Suprapubic skin (tissue), 4 donors: ENCODE data around the gene UAP1. TPM values are rescaled to one million over a fixed set of nuclear protein-coding genes. Genes with fewer than 3 reads are reported as not detected.
"Not testable (repeated sequence)": the region's sequence is repeated elsewhere in the genome, so short reads cannot be mapped to it uniquely, and the experiment has no call there.

Source experiments
- DNase-seq, 2 donors: peaks; one replicate each; pipeline ENCODE4 v3.0.0-alpha.2; 2019; ENCODE audit warnings: low spot score in 2 of 2
- H3K27ac ChIP-seq: fragments of 200-600 bp; sonication (generic); one replicate; pipeline ENCODE4 v1.5.1; 2019
- H3K27me3 ChIP-seq: fragments of 200-600 bp; sonication (generic); one replicate; pipeline ENCODE4 v1.5.1; 2019
- H3K36me3 ChIP-seq: fragments of 200-600 bp; sonication (generic); one replicate; pipeline ENCODE4 v1.5.1; 2019
- H3K4me1 ChIP-seq: fragments of 200-600 bp; sonication (generic); one replicate; pipeline ENCODE4 v1.5.1; 2019
- H3K4me3 ChIP-seq: fragments of 200-600 bp; sonication (generic); one replicate; pipeline ENCODE4 v1.5.1; 2019; ENCODE audit warnings: mild to moderate bottlenecking
- H3K9me3 ChIP-seq: fragments of 200-600 bp; sonication (generic); one replicate; pipeline ENCODE4 v1.5.1; 2019
- EP300 ChIP-seq: sonication (generic); formaldehyde crosslinking; IDR thresholded peaks from one replicate; pipeline ENCODE4 v1.6.1; 2017; ENCODE audit warnings: antibody characterized with exemption
- POLR2A ChIP-seq, 2 donors: fragments of 450-650 bp; IDR thresholded peaks; one replicate each; pipeline ENCODE4 v1.6.1; 2017; ENCODE audit warnings: antibody characterized with exemption in 2 of 2, mild to moderate bottlenecking in 2 of 2, moderate library complexity in 2 of 2
- POLR2AphosphoS5 ChIP-seq, 3 donors: sonication (generic); formaldehyde crosslinking; IDR thresholded peaks; one replicate each; pipeline ENCODE4 v1.6.1; 2017; ENCODE audit warnings: antibody characterized with exemption in 3 of 3
- WGBS: methylation state at CpG from one replicate; pipeline ENCODE4 v1.1.5; 2018; 5-methylcytosine and 5-hydroxymethylcytosine counted together
- total RNA-seq, 4 donors: library from RNA; depleted of rRNA; stranded (reverse); fragments of >200 nt; gene quantifications; one replicate each; pipeline ENCODE4 v1.1.0, GENCODE V29; 2016
- TF ChIP-seq, protein P1 (sequence below), 2 donors: fragments of 200-600 bp in 1 of 2; fragments of 450-650 bp in 1 of 2; sonication (generic) in 1 of 2; IDR thresholded peaks; one replicate each; pipeline ENCODE4 v1.5.1; 2016 to 2019; ENCODE audit warnings: antibody characterized with exemption in 2 of 2, mild to moderate bottlenecking in 1 of 2, moderate library complexity in 1 of 2

UAP1 gene
- total RNA-seq, 4 donors from 2014 or later: 27.0 to 65.7 (median 47.9) TPM

- no peak overlapping the region for H3K4me3 ChIP-seq
- no peak for DNase-seq
- no peaks in the 10 kb centered on the region for H3K27me3 ChIP-seq
- no peaks in the 10 kb centered on the region for H3K9me3 ChIP-seq
- H3K36me3 ChIP-seq: peaks cover 10% of the 10 kb centered on the region
- H3K4me1 ChIP-seq: peaks cover 14% of the 10 kb centered on the region
- no peak overlapping the region for H3K27ac ChIP-seq
- TF ChIP-seq POLR2A (IDR thresholded peaks at IDR 0.05) (no peak), EP300 (no peak), POLR2AphosphoS5 (IDR thresholded peaks at IDR 0.05) (no peak)
- TF ChIP-seq, protein P1, sequence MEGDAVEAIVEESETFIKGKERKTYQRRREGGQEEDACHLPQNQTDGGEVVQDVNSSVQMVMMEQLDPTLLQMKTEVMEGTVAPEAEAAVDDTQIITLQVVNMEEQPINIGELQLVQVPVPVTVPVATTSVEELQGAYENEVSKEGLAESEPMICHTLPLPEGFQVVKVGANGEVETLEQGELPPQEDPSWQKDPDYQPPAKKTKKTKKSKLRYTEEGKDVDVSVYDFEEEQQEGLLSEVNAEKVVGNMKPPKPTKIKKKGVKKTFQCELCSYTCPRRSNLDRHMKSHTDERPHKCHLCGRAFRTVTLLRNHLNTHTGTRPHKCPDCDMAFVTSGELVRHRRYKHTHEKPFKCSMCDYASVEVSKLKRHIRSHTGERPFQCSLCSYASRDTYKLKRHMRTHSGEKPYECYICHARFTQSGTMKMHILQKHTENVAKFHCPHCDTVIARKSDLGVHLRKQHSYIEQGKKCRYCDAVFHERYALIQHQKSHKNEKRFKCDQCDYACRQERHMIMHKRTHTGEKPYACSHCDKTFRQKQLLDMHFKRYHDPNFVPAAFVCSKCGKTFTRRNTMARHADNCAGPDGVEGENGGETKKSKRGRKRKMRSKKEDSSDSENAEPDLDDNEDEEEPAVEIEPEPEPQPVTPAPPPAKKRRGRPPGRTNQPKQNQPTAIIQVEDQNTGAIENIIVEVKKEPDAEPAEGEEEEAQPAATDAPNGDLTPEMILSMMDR (IDR thresholded peaks at IDR 0.05): no peak
- WGBS: 64% methylated on average over 1 of the region's 1 CpG
Observed at GRCh38 chr1:162571696-162572095, 10.2 kb downstream of the UAP1 start.

GRCh38 chr1:162573136-162573535 lies 11.6 kb downstream of the UAP1 start:
- peaks cover 17% of the 10 kb centered on the region for H3K4me1 ChIP-seq
- WGBS: 97% methylated on average over 1 of the region's 1 CpG

DNA sequence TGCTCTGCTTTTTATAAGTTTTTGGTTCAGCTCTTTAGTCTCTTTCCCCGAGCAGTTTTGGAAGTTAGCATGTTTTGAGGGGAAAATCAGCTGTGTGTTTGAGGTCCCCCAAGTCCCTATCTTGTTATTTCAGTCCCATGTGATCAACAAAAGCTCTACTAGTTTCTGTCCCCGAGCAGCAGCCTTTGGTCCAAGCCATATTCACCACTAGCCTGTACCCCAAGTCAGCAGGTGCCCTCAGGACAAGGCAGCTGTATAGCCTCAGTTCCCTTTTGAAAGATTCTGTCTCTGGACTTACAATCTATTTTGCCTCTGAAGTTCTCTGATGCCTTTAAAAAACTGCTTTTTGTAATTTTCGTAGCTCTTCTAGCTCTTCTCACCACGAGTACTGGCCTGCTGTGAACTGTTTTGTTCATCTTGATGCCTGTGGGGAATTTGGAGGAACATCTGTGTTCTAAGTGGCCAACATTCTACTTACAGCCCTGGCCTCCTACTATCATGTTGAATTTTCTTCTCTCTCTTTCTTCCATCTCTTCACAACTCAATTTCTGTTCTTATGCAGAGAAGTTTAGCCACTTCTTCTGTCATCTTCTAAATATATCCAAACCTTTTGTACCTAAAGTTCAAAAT lies 16.7 kb downstream of the UAP1 start:
- no peak for DNase-seq
- H3K27ac ChIP-seq: no peak overlapping the region
- H3K4me3 ChIP-seq: no peak overlapping the region
- H3K27me3 ChIP-seq: no peaks in the 10 kb centered on the region
- TF ChIP-seq EP300: no peak
- TF ChIP-seq, protein P1 (IDR thresholded peaks at IDR 0.05): no peak
- TF ChIP-seq POLR2AphosphoS5 (IDR thresholded peaks at IDR 0.05): no peak
- TF ChIP-seq POLR2A (IDR thresholded peaks at IDR 0.05): no peak
- 65% methylated on average over 4 of the region's 4 CpGs for WGBS
- H3K36me3 ChIP-seq: peaks cover 51% of the 10 kb centered on the region
- peaks cover 8% of the 10 kb centered on the region for H3K4me1 ChIP-seq
- no peaks in the 10 kb centered on the region for H3K9me3 ChIP-seq

More at GRCh38 chr1:162573136-162573535, 11.6 kb downstream of the UAP1 start:
- peaks cover 25% of the 10 kb centered on the region for H3K36me3 ChIP-seq
- no peak overlapping the region for H3K4me3 ChIP-seq
- H3K9me3 ChIP-seq: no peaks in the 10 kb centered on the region
- no peak for DNase-seq
- TF ChIP-seq, protein P1 (IDR thresholded peaks at IDR 0.05): no peak
- TF ChIP-seq POLR2A (IDR thresholded peaks at IDR 0.05): no peak
- TF ChIP-seq POLR2AphosphoS5 (IDR thresholded peaks at IDR 0.05): no peak
- no peak for TF ChIP-seq EP300
- H3K27me3 ChIP-seq: no peaks in the 10 kb centered on the region
- no peak overlapping the region for H3K27ac ChIP-seq

GRCh38 chr1:162578936-162579335 lies 17.4 kb downstream of the UAP1 start:
- H3K9me3 ChIP-seq: no peaks in the 10 kb centered on the region
- 92% methylated on average over 1 of the region's 1 CpG for WGBS
- no peaks in the 10 kb centered on the region for H3K27me3 ChIP-seq
- H3K4me3 ChIP-seq: no peak overlapping the region
- no peak for DNase-seq
- H3K36me3 ChIP-seq: peaks cover 51% of the 10 kb centered on the region
- H3K4me1 ChIP-seq: peaks cover 5% of the 10 kb centered on the region
- TF ChIP-seq, protein P1 (IDR thresholded peaks at IDR 0.05): no peak
- TF ChIP-seq POLR2A (IDR thresholded peaks at IDR 0.05): no peak
- no peak for TF ChIP-seq EP300
- no peak for TF ChIP-seq POLR2AphosphoS5 (IDR thresholded peaks at IDR 0.05)
- H3K27ac ChIP-seq: no peak overlapping the region

DNA sequence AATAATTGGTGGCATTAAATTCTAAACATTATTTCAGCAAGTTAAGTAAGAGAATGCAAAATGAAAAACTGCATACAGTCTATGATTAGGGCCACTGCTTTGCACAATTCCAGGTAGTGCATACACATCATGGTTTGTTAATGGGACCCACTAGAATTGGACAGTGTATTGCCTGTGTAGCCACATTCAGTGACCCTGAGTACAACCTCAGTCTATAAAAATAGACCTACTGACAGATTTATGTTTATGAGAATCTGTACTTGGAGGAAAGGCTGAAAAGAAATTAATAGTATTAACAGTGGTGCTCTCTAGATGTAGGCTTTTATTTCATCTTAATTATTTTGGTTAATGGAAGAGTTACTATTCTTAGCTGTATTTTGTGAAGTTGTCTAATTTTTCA lies 18.8 kb downstream of the UAP1 start:
- TF ChIP-seq, protein P1 (IDR thresholded peaks at IDR 0.05): no peak
- TF ChIP-seq POLR2A (IDR thresholded peaks at IDR 0.05): no peak
- no peak for TF ChIP-seq POLR2AphosphoS5 (IDR thresholded peaks at IDR 0.05)
- no peak for TF ChIP-seq EP300
- Histone ChIP-seq H3K27ac (no peak overlapping the region), H3K9me3 (no peaks in the 10 kb centered on the region), H3K4me1 (peaks cover 5% of the 10 kb centered on the region), H3K4me3 (no peak overlapping the region), H3K27me3 (no peaks in the 10 kb centered on the region), H3K36me3 (peaks cover 61% of the 10 kb centered on the region)
- no peak for DNase-seq

- WGBS: 92% methylated on average over 6 of the region's 6 CpGs
- H3K9me3 ChIP-seq, DNase-seq, H3K27me3 ChIP-seq, H3K27ac ChIP-seq, H3K4me3 ChIP-seq, H3K4me1 ChIP-seq: not testable (repeated sequence)
- H3K36me3 ChIP-seq: peaks cover 51% of the 10 kb centered on the region
Observed at GRCh38 chr1:162582901-162583300, 21.4 kb downstream of the UAP1 start.

DNA sequence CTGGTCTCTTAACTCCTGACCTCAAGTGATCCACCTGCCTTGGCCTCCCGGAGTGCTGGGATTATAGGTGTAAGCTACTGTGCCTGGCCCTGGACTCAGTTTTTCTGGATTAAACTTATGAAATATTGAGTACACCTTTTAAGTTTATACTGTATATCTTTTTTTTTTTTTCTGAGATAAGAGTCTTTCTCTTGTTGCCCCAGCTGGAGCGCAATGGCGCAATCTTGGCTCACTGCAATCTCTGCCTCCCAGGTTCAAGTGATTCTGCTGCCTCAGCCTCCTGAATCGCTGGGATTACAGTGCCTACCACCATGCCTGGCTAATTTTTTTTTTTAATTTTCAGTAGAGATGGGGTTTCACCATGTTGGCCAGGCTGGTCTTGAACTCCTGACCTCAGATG lies 23.6 kb downstream of the UAP1 start:
- not testable (repeated sequence) for DNase-seq, H3K27ac ChIP-seq, H3K4me1 ChIP-seq, H3K9me3 ChIP-seq, H3K4me3 ChIP-seq, H3K27me3 ChIP-seq
- peaks cover 42% of the 10 kb centered on the region for H3K36me3 ChIP-seq
- WGBS: 93% methylated on average over 4 of the region's 4 CpGs
